GM18526 (cell line): ENCODE measurements around the gene OR2T6.

Experiments
- POLR2A ChIP-seq: IDR thresholded peaks from 3 replicates; pipeline ENCODE4 v1.6.1; 2011; ENCODE audit not compliant: insufficient read length; ENCODE audit errors: extremely low read depth

Gene OR2T6, protein sequence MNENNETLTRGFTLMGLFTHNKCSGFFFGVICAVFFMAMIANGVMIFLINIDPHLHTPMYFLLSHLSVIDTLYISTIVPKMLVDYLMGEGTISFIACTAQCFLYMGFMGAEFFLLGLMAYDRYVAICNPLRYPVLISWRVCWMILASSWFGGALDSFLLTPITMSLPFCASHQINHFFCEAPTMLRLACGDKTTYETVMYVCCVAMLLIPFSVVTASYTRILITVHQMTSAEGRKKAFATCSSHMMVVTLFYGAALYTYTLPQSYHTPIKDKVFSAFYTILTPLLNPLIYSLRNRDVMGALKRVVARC

DNA sequence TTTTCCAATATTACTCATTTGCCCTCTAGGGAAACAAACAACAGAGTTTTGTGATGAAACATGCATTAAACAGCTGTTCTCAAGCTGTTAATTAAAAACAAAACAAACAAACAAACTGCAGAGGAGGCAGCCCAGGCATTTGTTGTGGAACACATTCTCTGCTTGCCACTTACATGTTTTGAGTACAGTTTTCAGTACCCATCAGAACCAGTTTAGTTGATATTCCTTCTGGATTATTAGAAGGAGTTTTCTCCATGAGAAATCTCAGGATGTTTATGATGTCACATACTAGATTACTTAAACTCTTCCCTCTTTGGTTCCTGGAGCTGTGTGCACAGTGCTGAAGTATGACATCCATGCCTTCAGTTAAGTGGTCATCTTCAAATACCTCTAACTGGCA, at the start of gene OR2T6:
OR2T6 (plus strand) TSS at position 301 of the 400 bp plus-strand sequence. CDS start 11,863 bp downstream, outside the sequence.
- no peak for TF ChIP-seq POLR2A

GRCh38 chr1:248343451-248343850, 32.1 kb upstream of the OR2T6 start:
- TF ChIP-seq POLR2A: no peak

DNA sequence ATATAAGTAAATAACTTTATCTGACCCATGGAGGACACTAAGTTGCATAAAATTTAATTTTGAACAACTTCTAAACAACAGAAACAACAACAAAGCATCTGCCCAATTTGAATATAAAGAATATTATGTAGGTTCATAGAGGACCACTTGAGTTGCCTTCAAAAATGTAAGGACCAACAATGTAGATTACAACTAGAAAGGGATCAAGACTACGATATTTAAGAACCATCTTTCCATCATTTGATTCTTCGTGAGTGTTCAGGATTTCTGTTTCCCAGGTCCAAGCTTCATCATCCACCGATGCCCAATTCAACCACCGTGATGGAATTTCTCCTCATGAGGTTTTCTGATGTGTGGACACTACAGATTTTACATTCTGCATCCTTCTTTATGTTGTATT, 27.1 kb upstream of the OR2T6 start, which contains the start of gene OR14C36:
OR14C36 (plus strand) TSS at position 301 of the 400 bp plus-strand sequence; CDS start at position 301, 0 bp downstream.
- no peak for TF ChIP-seq POLR2A

GRCh38 chr1:248359415-248359814, 16.1 kb upstream of the OR2T6 start:
- TF ChIP-seq POLR2A: no peak

DNA sequence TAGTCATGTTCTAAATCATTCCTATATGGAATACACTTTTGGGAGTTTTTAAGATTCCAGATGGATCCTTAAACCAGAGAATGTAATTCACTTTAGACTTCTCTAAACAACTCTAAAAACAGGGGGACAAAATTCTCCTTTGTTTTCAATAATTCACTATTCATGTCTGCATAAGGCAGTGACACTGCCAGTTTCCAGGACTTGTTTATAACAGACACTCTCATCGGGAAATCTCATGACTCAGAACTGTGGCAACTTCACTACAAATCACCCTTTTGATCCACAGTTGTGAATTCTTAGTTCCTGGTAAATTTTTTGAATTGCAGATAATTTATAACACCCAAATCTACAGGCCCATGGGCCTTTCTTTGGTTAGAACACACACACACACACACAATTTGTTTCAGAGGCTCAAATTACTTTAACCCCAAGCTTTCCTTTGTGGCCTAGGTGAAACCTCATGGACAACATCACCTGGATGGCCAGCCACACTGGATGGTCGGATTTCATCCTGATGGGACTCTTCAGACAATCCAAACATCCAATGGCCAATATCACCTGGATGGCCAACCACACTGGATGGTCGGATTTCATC, 14.3 kb upstream of the OR2T6 start, which contains the start of gene OR2T4:
OR2T4 (plus strand) TSS at position 545 of the 595 bp plus-strand sequence; CDS start at position 545, 0 bp downstream.
- TF ChIP-seq POLR2A: no peak

DNA sequence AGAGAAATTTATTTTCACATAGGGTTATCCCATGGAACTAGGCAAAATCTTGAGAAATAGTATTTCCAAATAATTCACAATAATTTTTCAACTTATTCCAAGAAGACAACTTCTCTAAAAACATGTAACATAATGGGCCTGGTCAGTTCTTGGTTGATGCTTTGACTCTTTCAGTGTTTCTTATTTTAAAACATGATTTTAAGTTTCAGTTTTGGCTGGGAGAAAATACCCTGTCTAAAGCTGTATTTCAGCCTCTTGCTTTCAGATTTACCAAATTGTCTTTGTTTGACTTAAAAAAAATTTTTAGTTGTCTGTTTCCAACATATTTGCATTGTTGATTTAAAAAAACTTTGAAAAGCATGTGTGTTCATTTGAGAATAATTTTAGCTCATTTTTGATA, 8.9 kb upstream of the OR2T6 start:
- no peak for TF ChIP-seq POLR2A

DNA sequence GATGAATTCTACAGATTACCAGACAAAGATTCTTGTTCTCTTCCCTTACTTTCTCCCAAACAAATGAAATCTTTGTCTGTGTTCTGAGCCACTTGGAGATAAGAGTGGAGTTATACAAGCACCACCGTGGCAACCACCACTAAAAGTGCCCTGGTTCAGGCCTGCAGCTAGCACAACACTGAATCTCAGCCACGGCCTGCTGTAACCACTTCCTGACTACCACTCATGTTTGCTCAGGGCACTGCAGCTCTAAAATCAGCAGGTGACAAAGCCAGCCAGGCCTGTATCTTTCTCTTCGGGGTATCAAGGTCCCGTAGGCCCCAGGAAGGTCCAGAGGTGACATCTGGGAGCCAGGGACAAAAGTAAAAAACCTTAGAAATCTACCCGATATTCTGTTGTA, 3.2 kb upstream of the OR2T6 start:
- TF ChIP-seq POLR2A: no peak

DNA sequence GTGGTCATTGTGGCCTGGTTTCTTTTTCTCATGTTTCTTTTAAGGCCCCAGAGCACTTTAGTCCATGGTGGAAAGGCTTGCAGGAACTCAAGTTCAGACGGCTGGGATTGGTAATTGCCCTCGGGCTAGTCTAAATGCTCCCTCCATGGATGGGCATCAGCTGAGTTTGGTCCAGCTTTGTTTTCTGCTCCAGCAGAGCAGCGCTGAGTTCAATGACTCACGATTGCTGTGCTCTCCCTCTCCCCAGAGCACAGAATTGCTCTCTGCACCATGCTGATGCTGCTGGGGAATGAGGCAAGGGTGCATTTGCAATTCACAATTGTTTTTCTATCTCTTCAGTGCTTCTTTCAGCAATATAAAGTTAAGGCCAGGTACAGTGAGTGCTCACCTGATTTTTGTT, 1.8 kb upstream of the OR2T6 start:
- no peak for TF ChIP-seq POLR2A

GRCh38 chr1:248376916-248377315, 1.4 kb downstream of the OR2T6 start:
- TF ChIP-seq POLR2A: no peak

- TF ChIP-seq POLR2A: no peak
Observed at GRCh38 chr1:248380854-248381253, 5.3 kb downstream of the OR2T6 start.

DNA sequence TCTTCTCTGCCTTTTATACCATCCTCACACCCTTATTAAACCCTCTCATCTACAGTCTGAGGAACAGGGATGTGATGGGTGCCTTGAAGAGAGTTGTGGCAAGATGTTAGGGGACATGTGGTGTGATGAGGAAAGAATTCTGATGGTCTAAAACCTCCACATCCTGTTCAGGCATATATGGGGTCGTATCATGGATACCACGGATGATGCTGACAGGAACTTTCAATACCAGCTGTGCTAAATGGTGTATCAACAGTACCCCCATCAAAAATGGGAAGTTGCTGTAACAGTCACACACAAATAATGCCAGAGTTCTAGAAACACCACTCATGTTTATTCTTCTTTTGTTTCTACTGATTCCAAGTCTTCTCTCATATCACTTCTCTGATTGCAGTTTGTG, 12.9 kb downstream of the OR2T6 start:
- no peak for TF ChIP-seq POLR2A

- no peak for TF ChIP-seq POLR2A
Observed at GRCh38 chr1:248393050-248393449, 17.5 kb downstream of the OR2T6 start.

DNA sequence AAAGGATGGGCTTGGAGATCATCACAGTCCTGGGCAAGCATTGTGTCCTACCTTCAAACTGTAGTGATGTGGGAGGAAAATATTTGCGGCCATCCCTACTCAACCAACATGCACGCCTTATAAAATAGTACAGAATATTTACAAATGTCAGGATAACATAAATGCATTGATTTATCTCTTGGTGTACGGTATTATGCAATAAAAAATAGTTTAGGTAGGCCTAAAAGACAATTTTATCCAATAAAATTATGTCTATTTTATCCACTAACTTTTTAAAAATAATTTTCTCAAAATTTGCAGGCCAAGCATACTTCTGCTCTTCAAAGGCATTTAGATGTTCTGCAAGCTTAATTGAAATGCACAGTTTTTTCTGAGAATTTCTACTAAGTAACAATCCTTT, 27.2 kb downstream of the OR2T6 start, which contains the start of gene OR2T1:
OR2T1 (plus strand) TSS at position 301 of the 400 bp plus-strand sequence. CDS start 3,100 bp downstream, outside the sequence.
- TF ChIP-seq POLR2A: no peak

DNA sequence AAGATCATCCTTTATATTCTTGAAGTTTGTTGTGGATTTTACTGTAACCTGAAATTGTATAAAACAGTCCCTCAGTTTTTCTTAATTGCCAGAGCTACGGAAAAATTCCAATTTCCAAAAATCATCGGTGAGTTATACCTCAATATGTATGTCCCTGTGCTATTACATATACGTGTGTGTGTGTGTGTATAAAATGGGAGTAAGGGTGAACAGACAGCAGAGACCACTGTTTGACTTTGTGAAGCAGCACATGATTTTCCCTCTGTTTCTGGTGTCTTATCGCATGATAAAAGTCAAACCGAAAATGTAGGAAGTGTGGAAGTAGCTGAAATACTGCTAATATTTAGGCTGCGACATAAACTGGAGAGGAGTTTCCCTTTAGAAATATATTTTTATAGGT, 28.5 kb downstream of the OR2T6 start:
- TF ChIP-seq POLR2A: no peak

DNA sequence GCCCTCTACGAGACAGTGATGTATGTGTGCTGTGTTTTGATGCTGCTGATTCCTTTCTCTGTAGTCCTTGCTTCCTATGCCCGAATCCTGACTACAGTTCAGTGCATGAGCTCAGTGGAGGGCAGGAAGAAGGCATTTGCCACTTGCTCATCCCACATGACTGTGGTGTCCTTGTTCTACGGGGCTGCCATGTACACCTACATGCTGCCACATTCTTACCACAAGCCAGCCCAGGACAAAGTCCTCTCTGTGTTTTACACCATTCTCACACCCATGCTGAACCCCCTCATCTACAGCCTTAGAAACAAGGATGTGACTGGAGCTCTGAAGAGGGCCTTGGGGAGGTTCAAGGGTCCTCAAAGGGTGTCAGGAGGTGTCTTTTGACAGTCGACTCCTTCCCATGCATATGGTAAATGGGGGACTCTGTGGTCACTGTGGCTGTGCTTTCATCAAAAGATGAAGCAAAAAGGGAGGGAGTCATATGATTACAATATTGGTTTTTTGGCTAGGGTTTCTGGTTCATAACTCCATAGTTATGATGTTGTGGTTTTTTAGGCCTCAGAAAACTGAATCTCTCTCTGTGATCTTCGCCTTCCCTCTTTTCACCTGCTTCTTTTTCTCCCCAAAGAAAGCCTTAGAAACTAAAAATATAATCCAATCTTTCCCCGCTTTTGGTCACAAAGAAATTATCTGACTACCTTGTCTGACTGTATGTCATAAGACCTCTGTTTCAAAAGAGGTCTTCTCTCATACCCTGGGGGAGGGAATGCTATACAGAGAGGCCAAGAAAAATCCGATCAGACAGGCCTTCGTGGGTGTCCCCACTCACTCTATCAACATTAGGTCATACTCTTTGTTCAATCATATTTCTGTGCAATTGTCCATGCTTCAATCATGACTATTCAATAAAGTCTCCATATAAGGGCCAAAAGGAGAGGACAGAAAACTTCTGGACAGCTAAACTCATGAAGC, 31.5 kb downstream of the OR2T6 start:
- no peak for TF ChIP-seq POLR2A
